Mesodermal cell (in vitro differentiated cells): ENCODE results near the gene FBLN2.

Experiments
- H3K27ac ChIP-seq: 2 replicates; pipeline ENCODE4 v1.7.0; 2013; ENCODE audit warnings: mild to moderate bottlenecking, low read depth, low read length, moderate library complexity; ENCODE audit not compliant: severe bottlenecking
- H3K36me3 ChIP-seq: 2 replicates; pipeline ENCODE4 v1.7.1; 2013; ENCODE audit warnings: mild to moderate bottlenecking, low read length, moderate library complexity; ENCODE audit not compliant: control insufficient read depth, insufficient read depth
- H3K4me1 ChIP-seq: one replicate; pipeline ENCODE4 v1.7.1; 2013; ENCODE audit warnings: mild to moderate bottlenecking, low read length; ENCODE audit not compliant: insufficient read depth, control insufficient read depth, poor library complexity, severe bottlenecking
- H3K4me3 ChIP-seq: 2 replicates; pipeline ENCODE4 v1.7.0; 2013; ENCODE audit warnings: low read length, control low read depth, mild to moderate bottlenecking; ENCODE audit not compliant: insufficient read depth, poor library complexity, severe bottlenecking; ENCODE audit errors: extremely low read depth
- H3K9me3 ChIP-seq: 2 replicates; pipeline ENCODE4 v1.7.1; 2013; ENCODE audit warnings: mild to moderate bottlenecking, low read length, moderate library complexity; ENCODE audit not compliant: control insufficient read depth
- WGBS, 2 experiments: methylation state at CpG; one replicate each; pipeline ENCODE4 v1.1.5; 2013; ENCODE audit warnings: missing lambda C conversion rate in 2 of 2; ENCODE audit not compliant: insufficient coverage in 2 of 2; 5-methylcytosine and 5-hydroxymethylcytosine counted together

Gene FBLN2

DNA sequence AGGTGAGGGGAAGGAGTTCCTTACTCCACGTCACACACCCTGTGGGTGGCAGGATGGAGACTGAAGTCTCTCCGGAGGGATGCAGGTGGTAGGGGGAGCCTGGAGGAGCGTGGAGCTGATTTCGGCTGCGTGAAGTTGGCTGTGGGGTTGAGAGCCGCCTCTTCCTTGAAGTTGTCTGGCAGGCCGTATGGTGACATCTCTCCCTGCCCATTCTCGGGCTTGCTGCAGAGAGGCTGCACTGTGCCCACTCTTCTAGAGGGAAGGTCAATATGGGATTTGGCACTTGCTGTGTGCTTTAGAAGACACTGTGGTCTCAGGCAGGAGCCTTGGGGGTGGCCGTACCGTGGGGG lies 13.4 kb upstream of the FBLN2 start:
- 95 to 97% methylated on average over 5 to 9 of the region's 10 CpGs for whole genome bisulfite sequencing, 2 experiments
- Histone ChIP-seq H3K9me3 (no peaks in the 10 kb centered on the region), H3K36me3 (no peaks in the 10 kb centered on the region), H3K4me3 (no peak overlapping the region), H3K4me1 (peaks cover 20% of the 10 kb centered on the region), H3K27ac (no peak overlapping the region)

DNA sequence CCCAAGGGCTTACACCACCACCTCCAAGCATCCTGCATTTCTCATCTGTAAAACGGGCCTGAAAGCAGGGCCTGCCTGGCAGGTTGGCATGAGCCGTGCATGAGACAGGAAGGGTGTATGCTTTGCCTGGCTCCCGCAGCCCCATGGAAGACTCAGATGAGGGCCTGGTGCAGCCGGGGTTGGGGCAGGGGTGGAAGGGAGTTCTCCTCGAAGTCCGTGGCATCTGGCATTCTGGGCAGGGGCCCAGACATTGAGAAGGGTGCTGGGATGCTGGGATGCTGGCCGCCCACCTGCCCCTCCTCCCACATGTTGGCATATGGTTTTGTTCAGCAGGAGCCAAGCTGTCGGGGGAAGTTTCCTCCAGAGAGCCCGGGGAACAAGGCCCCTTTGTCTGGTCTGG lies 13.0 kb upstream of the FBLN2 start:
- Histone ChIP-seq H3K9me3 (no peaks in the 10 kb centered on the region), H3K36me3 (no peaks in the 10 kb centered on the region), H3K4me3 (no peak overlapping the region), H3K27ac (no peak overlapping the region), H3K4me1 (peaks cover 20% of the 10 kb centered on the region)
- 88 to 90% methylated on average over 6 to 8 of the region's 9 CpGs for WGBS, 2 experiments

DNA sequence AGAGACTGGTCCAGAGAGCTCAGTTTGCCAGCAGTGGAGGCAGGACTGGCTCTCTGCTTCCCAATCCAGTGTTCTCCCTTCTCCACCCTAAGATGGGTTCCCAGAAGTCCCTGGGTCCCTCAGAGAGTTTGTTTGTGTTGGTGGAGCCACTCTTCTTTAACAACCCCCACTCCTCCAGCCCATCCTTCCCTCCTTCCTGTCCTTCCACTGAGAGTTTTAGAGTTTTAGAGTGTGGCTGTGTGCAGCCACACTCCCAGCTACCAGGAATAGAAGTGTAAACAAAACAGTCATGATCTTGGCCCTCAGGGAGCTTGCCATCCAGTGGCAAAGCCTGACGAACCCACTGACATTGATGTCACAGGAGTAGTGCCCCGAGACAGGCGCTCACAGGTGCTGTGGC lies 12.5 kb upstream of the FBLN2 start:
- H3K36me3 ChIP-seq = no peaks in the 10 kb centered on the region
- H3K4me1 ChIP-seq = peaks cover 20% of the 10 kb centered on the region
- H3K27ac ChIP-seq = peak overlapping the region; percentile 57
- H3K4me3 ChIP-seq = no peak overlapping the region
- WGBS, 2 experiments = 92% methylated on average over 3 of the region's 3 CpGs
- peaks cover 5% of the 10 kb centered on the region for H3K9me3 ChIP-seq

DNA sequence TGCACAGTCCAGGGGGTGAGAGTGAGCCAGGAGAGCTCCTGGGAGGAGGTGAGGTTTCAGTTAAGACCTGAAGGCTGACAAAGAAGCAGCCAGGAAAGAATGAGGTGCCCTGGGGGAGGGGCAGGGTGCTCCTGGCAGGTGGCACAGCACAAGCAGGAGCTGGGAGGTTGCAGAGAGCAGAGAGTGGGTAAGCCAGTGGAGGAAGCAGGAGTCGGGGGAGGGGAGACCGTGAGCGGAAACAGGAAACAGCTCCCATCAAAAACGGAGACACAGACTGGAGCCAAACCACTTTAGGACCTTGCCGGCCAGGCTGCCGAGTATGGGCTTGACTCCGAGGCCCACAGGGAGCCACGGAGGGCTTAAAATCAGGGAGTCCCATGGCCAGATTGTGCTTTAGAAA lies 12.1 kb upstream of the FBLN2 start:
- no peaks in the 10 kb centered on the region for H3K36me3 ChIP-seq
- H3K4me1 ChIP-seq = peaks cover 20% of the 10 kb centered on the region
- WGBS, 2 experiments = 47 to 50% methylated on average over 8 of the region's 8 CpGs
- no peak overlapping the region for H3K4me3 ChIP-seq
- H3K27ac ChIP-seq = no peak overlapping the region
- peaks cover 8% of the 10 kb centered on the region for H3K9me3 ChIP-seq

DNA sequence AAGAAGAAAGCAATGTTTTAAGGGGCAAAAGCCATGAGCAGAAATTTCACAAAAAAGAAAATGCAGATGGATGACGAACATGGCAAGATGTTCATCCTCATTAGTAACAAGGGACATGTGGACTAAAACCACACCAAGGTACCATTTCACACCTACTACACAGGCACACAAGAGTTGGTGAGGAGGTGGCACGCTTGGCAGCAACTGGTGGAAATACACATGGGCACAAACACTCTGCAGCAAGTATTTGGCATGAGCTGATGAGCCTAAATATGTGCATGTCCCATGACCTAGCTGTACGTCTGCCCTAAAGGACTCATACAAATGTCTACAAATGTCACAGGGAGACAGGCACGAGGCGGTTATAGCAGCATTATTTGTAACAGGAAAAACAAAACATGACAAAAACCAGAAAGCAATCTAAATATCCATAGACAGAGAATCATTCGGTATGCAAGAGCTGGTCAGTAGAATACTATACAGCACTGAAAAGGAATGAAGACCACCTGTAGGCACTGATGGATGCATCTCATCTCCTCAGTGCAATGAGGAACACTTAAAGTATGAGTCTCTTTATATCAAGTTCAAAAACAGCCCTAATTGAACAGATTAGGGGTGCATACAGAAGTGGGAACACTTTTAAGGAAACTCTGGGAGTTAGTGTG lies 11.5 kb upstream of the FBLN2 start:
- 92 to 100% methylated on average over 3 to 5 of the region's 6 CpGs for WGBS, 2 experiments

DNA sequence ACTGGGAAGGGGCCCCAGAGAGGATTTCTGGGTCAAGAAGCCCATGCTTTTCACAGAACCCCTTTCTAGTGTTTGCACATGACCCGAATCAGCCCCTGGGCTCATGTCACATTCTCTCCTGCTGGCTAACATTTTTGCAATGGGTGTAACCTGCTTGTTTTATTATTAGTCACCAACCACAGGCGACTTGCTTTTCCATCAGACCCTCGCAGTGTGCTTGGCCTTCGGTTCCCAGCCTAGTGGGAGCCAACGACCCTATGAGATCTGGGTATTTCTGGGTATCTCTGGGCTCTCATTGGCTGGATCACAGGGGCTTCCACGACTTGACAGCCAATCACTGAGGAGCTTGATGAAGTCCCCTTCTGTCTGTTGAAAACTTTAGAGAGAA lies 11.0 kb upstream of the FBLN2 start:
- peaks cover 16% of the 10 kb centered on the region for H3K9me3 ChIP-seq
- no peak overlapping the region for H3K27ac ChIP-seq
- H3K36me3 ChIP-seq = no peaks in the 10 kb centered on the region
- H3K4me1 ChIP-seq = peaks cover 20% of the 10 kb centered on the region
- H3K4me3 ChIP-seq = no peak overlapping the region
- 92 to 95% methylated on average over 6 of the region's 6 CpGs for WGBS, 2 experiments

More for the DNA sequence above, 11.5 kb upstream of the FBLN2 start:
- no peak overlapping the region for H3K27ac ChIP-seq
- H3K4me3 ChIP-seq = no peak overlapping the region
- peaks cover 20% of the 10 kb centered on the region for H3K4me1 ChIP-seq
- peaks cover 13% of the 10 kb centered on the region for H3K9me3 ChIP-seq
- no peaks in the 10 kb centered on the region for H3K36me3 ChIP-seq

DNA sequence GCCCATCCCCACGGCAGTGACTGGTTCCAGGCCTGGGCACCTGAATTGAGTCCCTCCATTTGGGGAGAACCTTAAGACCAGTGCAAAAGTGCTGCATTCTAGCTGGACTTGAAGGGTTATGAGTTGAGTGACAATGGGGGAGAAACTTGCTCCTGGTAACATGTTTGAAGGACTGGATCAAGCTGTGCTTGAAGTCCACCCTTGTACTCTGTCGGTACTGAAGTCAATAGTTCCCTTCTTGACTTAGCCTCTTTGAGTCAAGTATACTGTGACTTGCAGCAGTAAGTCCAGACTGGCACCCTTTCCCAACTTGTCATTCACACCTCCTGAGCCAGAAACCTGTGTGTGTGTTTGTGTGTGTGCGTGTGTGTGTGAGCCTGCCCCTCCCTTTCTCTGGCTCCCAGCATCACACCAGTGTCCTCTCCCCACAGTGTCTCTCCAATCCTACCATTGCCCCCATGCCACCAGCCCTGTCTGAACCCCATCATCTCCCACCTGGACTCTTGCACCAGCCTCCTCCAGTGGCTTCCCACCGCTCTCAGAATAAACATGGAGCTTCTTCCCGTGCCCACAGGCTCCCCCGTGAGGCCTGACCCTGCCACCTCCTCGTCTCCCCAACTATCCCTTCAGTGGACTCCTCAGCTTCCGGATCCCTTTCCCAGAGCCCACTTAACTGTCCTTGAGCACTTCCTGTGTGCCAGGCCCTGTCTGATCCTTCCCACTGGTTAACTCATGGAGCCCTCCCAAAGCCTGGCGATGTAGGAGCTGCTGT lies 10.2 kb upstream of the FBLN2 start:
- no peaks in the 10 kb centered on the region for H3K36me3 ChIP-seq

DNA sequence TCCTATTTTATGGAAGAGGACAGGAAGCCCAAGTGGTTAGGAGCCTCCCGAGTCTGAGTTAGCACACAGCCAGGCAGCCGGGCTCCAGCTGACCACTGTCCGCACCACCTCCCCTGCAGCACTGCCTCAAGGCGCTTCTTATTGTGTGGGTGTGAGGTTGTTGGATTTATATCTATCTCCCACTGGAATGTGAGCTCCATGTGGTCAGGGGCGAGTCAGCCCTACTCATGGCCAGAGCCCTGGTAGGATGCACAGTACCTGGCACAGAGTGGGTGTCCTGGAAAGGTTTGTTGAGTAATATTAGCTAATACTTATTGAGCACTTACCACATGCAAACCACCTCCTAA lies 9.7 kb upstream of the FBLN2 start:
- Histone ChIP-seq H3K4me3 (no peak overlapping the region), H3K9me3 (peaks cover 16% of the 10 kb centered on the region), H3K4me1 (peaks cover 30% of the 10 kb centered on the region), H3K27ac (no peak overlapping the region), H3K36me3 (no peaks in the 10 kb centered on the region)
- WGBS, 2 experiments = 83 to 100% methylated on average over 1 of the region's 5 CpGs

More for the DNA sequence above, 10.2 kb upstream of the FBLN2 start:
- Histone ChIP-seq H3K9me3 (peaks cover 16% of the 10 kb centered on the region), H3K4me1 (peaks cover 24% of the 10 kb centered on the region), H3K4me3 (no peak overlapping the region), H3K27ac (no peak overlapping the region)
- WGBS, 2 experiments = 81 to 89% methylated on average over 7 to 8 of the region's 9 CpGs

DNA sequence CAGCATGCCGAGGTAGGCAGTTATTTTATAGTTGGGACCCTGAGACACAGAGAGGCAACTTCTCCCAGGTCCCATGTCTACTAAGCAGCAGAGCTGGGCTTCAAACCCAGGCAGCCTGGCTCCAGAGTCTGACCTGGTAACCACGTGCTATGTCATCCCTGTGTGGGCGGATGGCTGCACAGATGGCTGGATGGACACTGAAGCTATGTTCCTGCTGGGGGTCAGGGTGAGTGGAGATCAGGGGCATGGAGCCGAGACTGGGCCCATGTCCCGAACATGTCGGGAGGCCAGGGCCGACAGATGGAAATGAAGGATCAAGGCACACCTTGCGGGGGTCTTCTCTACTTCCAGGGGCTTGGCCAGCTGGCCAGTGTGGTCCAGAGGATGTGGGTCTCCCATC lies 9.3 kb upstream of the FBLN2 start:
- Histone ChIP-seq H3K27ac (no peak overlapping the region), H3K36me3 (no peaks in the 10 kb centered on the region), H3K4me3 (no peak overlapping the region), H3K9me3 (peaks cover 16% of the 10 kb centered on the region), H3K4me1 (peaks cover 34% of the 10 kb centered on the region)
- WGBS, 2 experiments = 77 to 82% methylated on average over 7 of the region's 8 CpGs

DNA sequence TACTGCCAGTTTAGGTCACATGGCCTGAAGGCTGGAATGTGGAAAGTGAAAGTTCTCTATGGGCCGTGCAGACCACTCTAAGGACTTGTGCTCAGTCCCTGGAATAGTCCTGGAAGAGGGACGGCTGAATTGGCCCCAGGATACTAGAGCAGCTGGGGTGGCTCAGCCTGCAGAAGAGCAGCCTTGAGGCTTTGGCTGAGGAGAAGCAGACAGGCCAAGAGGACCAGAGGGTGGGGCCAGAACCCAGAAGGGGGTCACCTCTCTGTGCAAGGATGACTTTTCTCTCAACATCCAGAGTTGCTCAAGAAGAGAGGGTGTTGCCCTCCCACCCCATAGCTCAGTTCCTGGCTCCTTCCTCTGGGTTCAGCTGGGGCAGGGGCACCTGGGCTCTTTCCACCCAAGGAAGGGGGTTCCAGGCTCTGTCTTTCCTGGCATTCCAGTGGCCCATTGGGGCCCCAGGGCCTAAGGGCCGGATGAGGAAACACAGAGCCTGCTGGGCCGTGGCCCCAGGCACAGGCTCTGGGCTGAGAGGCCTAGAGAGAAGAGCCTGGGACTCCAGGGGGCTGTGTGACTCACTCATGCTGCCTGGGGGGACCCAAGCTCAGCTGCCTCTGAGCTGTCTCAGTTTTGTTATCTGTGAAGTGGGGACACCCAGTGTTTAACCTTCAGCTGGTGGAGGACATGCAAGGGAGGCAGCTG lies 8.5 kb upstream of the FBLN2 start:
- no peaks in the 10 kb centered on the region for H3K36me3 ChIP-seq
- H3K9me3 ChIP-seq = peaks cover 16% of the 10 kb centered on the region
- 87 to 92% methylated on average over 4 of the region's 4 CpGs for WGBS, 2 experiments
- no peak overlapping the region for H3K4me3 ChIP-seq
- no peak overlapping the region for H3K27ac ChIP-seq
- peaks cover 41% of the 10 kb centered on the region for H3K4me1 ChIP-seq

DNA sequence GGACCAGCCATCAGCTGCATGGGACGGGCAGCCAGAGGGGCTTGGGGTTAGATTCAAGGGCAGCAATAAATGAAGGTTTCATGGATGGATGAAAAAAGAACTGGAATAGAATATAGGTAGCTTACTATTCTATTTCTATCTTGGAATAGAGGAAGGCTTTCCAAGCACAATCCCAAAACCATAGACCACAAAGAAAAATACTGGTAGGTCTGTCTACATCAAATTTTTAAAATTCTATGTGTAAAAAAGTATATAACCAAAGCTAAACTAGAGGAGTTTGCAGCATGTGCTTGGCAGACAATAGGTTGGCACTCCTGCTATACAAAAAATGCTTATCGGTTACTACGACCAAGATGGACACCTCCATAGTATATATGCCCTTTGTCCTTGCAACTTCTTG lies 7.2 kb upstream of the FBLN2 start:
- H3K36me3 ChIP-seq = no peaks in the 10 kb centered on the region
- peaks cover 16% of the 10 kb centered on the region for H3K9me3 ChIP-seq
- H3K27ac ChIP-seq = no peak overlapping the region
- no CpG with 5 or more reads among the region's 3 CpGs for WGBS, 2 experiments
- H3K4me1 ChIP-seq = peaks cover 48% of the 10 kb centered on the region
- H3K4me3 ChIP-seq = no peak overlapping the region
